Fibroblast of the aortic adventitia (primary cell): ENCODE results near the gene DCAF11. TPM values are rescaled to one million over a fixed set of nuclear protein-coding genes. Genes with fewer than 3 reads are reported as not detected.

Experiments
- DNase-seq: peaks from one replicate; pipeline ENCODE4 v3.0.0-alpha.2; 2010; ENCODE audit warnings: low read depth
- H3K4me3 ChIP-seq: 2 replicates; pipeline ENCODE4 v1.5.1; 2011; ENCODE audit warnings: low read depth, mild to moderate bottlenecking, control low read depth, low read length, moderate library complexity
- total RNA-seq: library from RNA; depleted of rRNA; stranded (reverse); fragments of >200 nt; gene quantifications from 2 replicates; pipeline ENCODE4 v1.2.3, GENCODE V29; 2012; ENCODE audit warnings: low replicate concordance
- TF ChIP-seq, protein P1 (sequence below): IDR thresholded peaks from 2 replicates; pipeline ENCODE4 v1.5.1; 2011; ENCODE audit warnings: mild to moderate bottlenecking, low read length, control low read depth, inconsistent platforms; ENCODE audit not compliant: insufficient read depth

Gene DCAF11
- total RNA-seq, 1 donor = 44.6 TPM

DNA sequence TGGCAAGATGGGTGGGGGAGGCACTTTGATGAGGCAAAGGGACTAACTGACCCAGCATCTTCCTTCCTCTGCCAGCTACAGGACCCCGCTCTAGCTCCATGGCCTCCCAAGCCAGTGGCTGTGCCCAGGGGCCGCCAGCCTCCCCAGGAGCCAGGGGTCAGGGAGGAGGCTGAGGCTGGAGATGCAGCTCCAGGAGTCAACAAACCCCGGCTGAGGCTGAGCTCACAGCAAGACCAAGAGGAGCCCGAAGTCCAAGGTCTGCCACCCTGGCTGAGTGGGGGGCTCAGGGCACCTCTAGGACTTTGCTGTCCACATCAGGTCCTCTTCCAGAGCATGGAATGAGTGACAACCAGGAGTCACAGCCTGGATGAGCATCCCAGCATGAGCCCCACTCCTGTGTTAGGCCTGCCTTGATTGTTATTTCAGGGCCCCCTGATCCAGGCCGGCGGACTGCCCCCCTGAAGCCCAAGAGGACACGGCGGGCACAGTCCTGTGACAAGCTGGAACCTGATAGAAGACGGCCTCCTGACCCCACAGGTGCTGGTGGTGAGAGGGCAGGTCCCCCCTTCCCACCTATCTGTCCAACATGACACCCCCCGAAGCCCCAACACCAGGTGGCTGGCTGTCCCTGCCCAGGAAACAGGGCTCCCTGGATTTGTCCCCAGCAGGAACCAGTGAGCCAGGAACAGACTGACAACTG lies 45.7 kb upstream of the DCAF11 start:
- no peak for DNase-seq
- no peak overlapping the region for H3K4me3 ChIP-seq
- TF ChIP-seq, protein P1, sequence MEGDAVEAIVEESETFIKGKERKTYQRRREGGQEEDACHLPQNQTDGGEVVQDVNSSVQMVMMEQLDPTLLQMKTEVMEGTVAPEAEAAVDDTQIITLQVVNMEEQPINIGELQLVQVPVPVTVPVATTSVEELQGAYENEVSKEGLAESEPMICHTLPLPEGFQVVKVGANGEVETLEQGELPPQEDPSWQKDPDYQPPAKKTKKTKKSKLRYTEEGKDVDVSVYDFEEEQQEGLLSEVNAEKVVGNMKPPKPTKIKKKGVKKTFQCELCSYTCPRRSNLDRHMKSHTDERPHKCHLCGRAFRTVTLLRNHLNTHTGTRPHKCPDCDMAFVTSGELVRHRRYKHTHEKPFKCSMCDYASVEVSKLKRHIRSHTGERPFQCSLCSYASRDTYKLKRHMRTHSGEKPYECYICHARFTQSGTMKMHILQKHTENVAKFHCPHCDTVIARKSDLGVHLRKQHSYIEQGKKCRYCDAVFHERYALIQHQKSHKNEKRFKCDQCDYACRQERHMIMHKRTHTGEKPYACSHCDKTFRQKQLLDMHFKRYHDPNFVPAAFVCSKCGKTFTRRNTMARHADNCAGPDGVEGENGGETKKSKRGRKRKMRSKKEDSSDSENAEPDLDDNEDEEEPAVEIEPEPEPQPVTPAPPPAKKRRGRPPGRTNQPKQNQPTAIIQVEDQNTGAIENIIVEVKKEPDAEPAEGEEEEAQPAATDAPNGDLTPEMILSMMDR = no peak

DNA sequence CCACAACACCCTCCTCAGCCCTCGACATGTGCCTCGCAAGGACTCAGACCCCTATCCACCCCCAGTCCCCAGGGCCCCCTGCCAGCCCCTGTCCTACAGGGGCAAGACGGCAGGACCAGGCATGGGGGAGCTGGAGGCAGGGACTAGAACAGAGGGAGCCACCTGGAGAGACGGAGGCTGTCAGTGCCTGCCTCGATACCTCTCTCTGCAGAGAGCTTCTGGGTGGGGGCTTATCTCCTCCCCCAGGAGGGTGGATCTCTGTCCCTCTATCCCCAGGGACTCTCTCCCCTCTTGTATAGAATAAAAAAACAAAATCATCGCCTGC lies 45.2 kb upstream of the DCAF11 start:
- TF ChIP-seq, protein P1 = no peak
- H3K4me3 ChIP-seq = no peak overlapping the region
- DNase-seq = no peak

DNA sequence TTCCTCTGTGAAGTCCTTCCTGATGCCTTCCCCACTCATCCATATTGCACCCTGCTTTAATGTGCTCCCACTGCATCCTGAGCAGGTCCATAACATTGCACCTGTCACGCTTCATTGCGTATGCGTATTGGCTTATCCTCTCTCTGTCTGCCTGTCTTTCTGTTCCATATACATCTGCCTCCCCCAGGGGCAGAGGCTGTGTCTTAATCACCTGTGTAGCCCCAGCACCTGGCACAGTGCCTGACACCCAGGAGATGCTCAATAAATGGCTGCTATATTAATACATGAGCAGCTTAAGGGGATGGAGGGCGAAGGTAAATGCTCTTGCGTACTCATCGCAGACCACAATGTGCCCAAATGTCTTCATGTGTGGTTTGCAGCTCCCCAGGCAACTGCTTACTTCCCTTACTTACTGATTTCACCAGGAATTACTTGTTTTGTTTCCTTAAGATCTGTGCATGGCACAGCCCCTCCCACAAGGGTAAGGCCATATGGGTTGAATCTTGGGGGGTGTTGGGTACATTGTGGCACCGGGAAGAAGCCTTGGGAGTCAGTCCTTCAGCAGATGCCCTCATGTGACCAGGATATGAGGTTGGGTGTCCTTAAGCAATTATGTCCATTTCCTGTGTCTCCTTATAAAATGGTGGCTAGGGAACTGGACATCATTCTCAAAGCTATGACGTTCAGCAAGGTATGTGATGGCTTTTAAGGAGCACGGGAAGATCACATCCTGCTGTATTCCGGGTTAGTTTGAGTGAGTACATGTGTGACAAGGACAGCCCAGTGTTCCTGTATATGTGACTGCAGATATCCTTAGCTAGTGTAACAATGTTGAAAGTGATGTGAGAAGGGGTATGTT lies 44.1 kb upstream of the DCAF11 start:
- no peak overlapping the region for H3K4me3 ChIP-seq
- TF ChIP-seq, protein P1 = no peak
- no peak for DNase-seq

DNA sequence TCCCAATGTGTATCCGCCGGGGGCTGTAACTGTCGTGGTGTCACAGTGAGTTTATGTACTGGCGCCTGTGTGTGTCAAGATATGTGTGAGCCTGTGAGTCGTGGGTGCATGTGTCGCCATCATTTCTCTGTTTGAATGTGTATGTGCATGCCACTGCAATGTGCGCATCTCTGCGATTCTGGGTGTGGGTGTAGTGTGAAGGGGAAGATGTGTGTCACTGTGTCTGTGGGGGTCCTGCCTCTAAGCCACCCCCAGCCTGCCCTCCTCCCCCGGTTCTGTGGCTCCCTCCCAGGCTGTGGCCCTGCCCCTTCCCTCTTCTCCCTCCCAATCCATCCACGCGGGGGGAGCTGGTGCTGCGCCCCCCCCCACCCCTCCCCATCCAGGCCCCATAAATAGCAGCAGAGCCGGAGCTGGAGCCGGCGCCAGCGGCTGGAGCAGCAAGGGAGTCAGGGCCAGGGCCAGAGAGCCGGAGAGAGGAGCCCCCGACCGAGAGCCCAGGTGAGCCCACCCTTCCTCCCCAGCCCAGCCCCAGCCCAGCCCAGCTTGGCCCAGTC lies 43.4 kb upstream of the DCAF11 start, which contains the start of gene CPNE6:
TSS of gene CPNE6 (plus strand) at position 419 of the 554 bp plus-strand sequence. CDS start 1,375 bp downstream, outside the sequence.
- no peak within 1 kb of the TSS for H3K4me3 ChIP-seq
- TF ChIP-seq, protein P1 = no peak
- DNase-seq = no peak

DNA sequence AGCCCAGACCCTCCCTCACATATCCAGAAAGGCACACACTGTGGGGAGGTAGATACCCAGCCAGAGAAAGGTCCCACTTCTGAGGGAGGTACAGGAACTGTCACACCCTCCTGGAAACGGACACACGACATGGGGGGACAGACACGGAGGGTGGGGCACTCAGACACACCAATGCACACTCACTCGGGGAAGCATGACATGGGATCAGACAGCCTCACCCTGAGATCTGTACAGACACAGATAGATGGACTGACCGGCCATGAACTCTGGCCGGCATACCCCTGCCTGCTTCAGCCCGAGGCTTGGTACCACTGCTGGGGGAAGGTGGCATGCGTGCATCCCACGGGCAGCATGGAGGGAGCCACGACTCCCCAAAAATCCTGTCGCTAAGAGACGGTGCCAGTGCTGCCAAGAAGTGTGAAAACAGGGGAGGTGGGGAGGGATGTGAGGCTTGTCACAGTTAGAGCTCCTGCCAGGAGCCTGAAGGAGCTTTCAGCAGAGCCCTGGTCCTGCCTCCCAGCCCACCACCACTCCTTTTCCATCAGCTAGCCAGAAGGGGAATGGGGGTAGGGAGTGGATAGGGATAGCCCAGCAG lies 42.6 kb upstream of the DCAF11 start:
- no peak for DNase-seq
- TF ChIP-seq, protein P1 = no peak
- H3K4me3 ChIP-seq = no peak overlapping the region

DNA sequence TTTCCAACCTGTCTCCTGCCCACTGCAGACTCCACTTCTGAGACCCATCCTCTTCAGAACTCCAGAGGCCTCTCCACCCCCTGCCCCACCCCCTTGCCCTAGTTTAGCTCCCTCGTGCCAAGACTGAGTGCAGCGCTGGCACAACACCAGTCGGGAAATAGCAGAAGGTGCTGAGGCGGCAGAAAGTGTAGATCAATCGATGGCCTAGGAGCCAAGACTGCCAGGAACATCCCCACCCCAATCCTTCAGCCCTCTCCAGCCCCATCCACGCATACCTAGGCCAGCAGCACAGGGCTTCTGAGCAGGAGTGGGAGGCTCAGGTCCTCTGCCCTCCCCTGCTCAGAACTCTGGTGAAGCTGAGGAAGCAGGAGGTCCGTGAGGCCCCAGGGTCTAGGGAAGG lies 42.1 kb upstream of the DCAF11 start:
- no peak for DNase-seq
- H3K4me3 ChIP-seq = no peak overlapping the region
- TF ChIP-seq, protein P1 = no peak
